Thymus (tissue), 11 donors: ENCODE results near the gene RIOX2. TPM values are rescaled to one million over a fixed set of nuclear protein-coding genes. Genes with fewer than 3 reads are reported as not detected.

Experiments used
- DNase-seq, 9 donors: peaks; one replicate each; pipeline ENCODE4 v3.0.0-alpha.2; 2013; ENCODE audit warnings: low spot score in 9 of 9, low read depth in 6 of 9, missing footprints in 1 of 9
- H3K27ac ChIP-seq, 2 donors: one replicate each; pipeline ENCODE4 v1.5.1; 2013; ENCODE audit warnings: control low read depth in 1 of 2, low read depth in 1 of 2, low read length in 1 of 2, mild to moderate bottlenecking in 1 of 2, moderate library complexity in 1 of 2
- H3K27me3 ChIP-seq, 2 donors: one replicate each; pipeline ENCODE4 v1.5.1; 2013; ENCODE audit warnings: low read length in 1 of 2; ENCODE audit not compliant: control insufficient read depth in 2 of 2, insufficient read depth in 1 of 2
- H3K36me3 ChIP-seq, 2 donors: one replicate each; pipeline ENCODE4 v1.5.1; 2013; ENCODE audit warnings: low read length in 1 of 2, mild to moderate bottlenecking in 1 of 2, moderate library complexity in 1 of 2; ENCODE audit not compliant: control insufficient read depth in 2 of 2, insufficient read depth in 2 of 2
- H3K4me1 ChIP-seq, 2 donors: one replicate each; pipeline ENCODE4 v1.5.1; 2013; ENCODE audit warnings: low read length in 2 of 2; ENCODE audit not compliant: control insufficient read depth in 2 of 2, insufficient read depth in 2 of 2
- H3K4me3 ChIP-seq, 2 donors: one replicate each; pipeline ENCODE4 v1.5.1; 2013; ENCODE audit warnings: low read length in 2 of 2, control low read depth in 1 of 2, mild to moderate bottlenecking in 1 of 2
- H3K9me3 ChIP-seq, 2 donors: one replicate each; pipeline ENCODE4 v1.5.1; 2013; ENCODE audit warnings: low read length in 1 of 2, mild to moderate bottlenecking in 1 of 2; ENCODE audit not compliant: control insufficient read depth in 2 of 2, insufficient read depth in 1 of 2
- WGBS: extraction: QIAGEN DNeasy Blood & Tissue Kit; methylation state at CpG from one replicate; pipeline ENCODE4 v1.1.7; 2013; 5-methylcytosine and 5-hydroxymethylcytosine counted together
- polyA plus RNA-seq: library from polyadenylated mRNA; stranded (reverse); fragments of 200-250 nt; gene quantifications from one replicate; pipeline ENCODE4 v1.2.3, GENCODE V29; 2013
- total RNA-seq: library from RNA; stranded (reverse); fragments of 120-200 nt; gene quantifications from one replicate; pipeline ENCODE4 v1.2.4, GENCODE V29; 2013
- donor health status: healthy.

RIOX2 gene
- total and polyA plus RNA-seq, 2 donors: 16.9 to 26.2 TPM

- H3K27me3 ChIP-seq: no peaks in the 10 kb centered on the region
- H3K4me3 ChIP-seq: no peak overlapping the region
- no peaks in the 10 kb centered on the region for H3K9me3 ChIP-seq
- no peak for DNase-seq
- 96% methylated on average over 2 of the region's 2 CpGs for WGBS
- no peak overlapping the region for H3K27ac ChIP-seq
- peaks cover 0 to 7% of the 10 kb centered on the region in 2 donors for H3K4me1 ChIP-seq
- no peaks in the 10 kb centered on the region for H3K36me3 ChIP-seq
Measured at GRCh38 chr3:97994328-97994945, 22.2 kb upstream of the RIOX2 start.

GRCh38 chr3:97993526-97993925, 21.3 kb upstream of the RIOX2 start:
- H3K4me1 ChIP-seq: peaks cover 0 to 7% of the 10 kb centered on the region in 2 donors
- no peaks in the 10 kb centered on the region for H3K27me3 ChIP-seq
- 89% methylated on average over 2 of the region's 2 CpGs for WGBS
- H3K27ac ChIP-seq: no peak overlapping the region
- no peaks in the 10 kb centered on the region for H3K9me3 ChIP-seq
- H3K36me3 ChIP-seq: no peaks in the 10 kb centered on the region
- DNase-seq: no peak
- no peak overlapping the region for H3K4me3 ChIP-seq

- Histone ChIP-seq H3K4me1 (peaks cover 0 to 7% of the 10 kb centered on the region in 2 donors), H3K27me3 (no peaks in the 10 kb centered on the region), H3K36me3 (no peaks in the 10 kb centered on the region), H3K4me3 (no peak overlapping the region), H3K27ac (no peak overlapping the region), H3K9me3 (no peaks in the 10 kb centered on the region)
- WGBS: 92% methylated on average over 2 of the region's 2 CpGs
- no peak for DNase-seq
Measured at GRCh38 chr3:97992547-97993173, 20.4 kb upstream of the RIOX2 start.

- Histone ChIP-seq H3K4me3 (no peak overlapping the region), H3K27me3 (no peaks in the 10 kb centered on the region), H3K4me1 (peaks cover 0 to 7% of the 10 kb centered on the region in 2 donors), H3K9me3 (no peaks in the 10 kb centered on the region), H3K36me3 (no peaks in the 10 kb centered on the region), H3K27ac (no peak overlapping the region)
- DNase-seq: no peak
- WGBS: 59% methylated on average over 5 of the region's 5 CpGs
Measured at GRCh38 chr3:97991293-97991682, 19.1 kb upstream of the RIOX2 start.

- Histone ChIP-seq H3K27me3 (no peaks in the 10 kb centered on the region), H3K4me3 (no peak overlapping the region), H3K4me1 (peaks cover 0 to 7% of the 10 kb centered on the region in 2 donors), H3K9me3 (no peaks in the 10 kb centered on the region), H3K27ac (no peak overlapping the region), H3K36me3 (no peaks in the 10 kb centered on the region)
- no peak for DNase-seq
- WGBS: 75% methylated on average over 2 of the region's 2 CpGs
Measured at GRCh38 chr3:97990624-97991292, 18.5 kb upstream of the RIOX2 start.

- peaks cover 0 to 7% of the 10 kb centered on the region in 2 donors for H3K4me1 ChIP-seq
Measured at GRCh38 chr3:97988784-97989568, 16.7 kb upstream of the RIOX2 start.

GRCh38 chr3:97987306-97987705, 15.1 kb upstream of the RIOX2 start:
- Histone ChIP-seq H3K27me3 (no peaks in the 10 kb centered on the region), H3K36me3 (no peaks in the 10 kb centered on the region), H3K4me3 (no peak overlapping the region), H3K4me1 (peaks cover 0 to 7% of the 10 kb centered on the region in 2 donors), H3K9me3 (no peaks in the 10 kb centered on the region), H3K27ac (no peak overlapping the region)
- DNase-seq: no peak
- WGBS: 94% methylated on average over 2 of the region's 2 CpGs

More at GRCh38 chr3:97988784-97989568, 16.7 kb upstream of the RIOX2 start:
- 98% methylated on average over 3 of the region's 3 CpGs for WGBS
- Histone ChIP-seq H3K27me3 (no peaks in the 10 kb centered on the region), H3K9me3 (no peaks in the 10 kb centered on the region), H3K36me3 (no peaks in the 10 kb centered on the region), H3K27ac (no peak overlapping the region), H3K4me3 (no peak overlapping the region)
- DNase-seq: no peak

- 76% methylated on average over 2 of the region's 2 CpGs for WGBS
Measured at GRCh38 chr3:97983933-97984491, 11.8 kb upstream of the RIOX2 start.

More at GRCh38 chr3:97983933-97984491, 11.8 kb upstream of the RIOX2 start:
- Histone ChIP-seq H3K9me3 (no peaks in the 10 kb centered on the region), H3K4me1 (no peaks in the 10 kb centered on the region), H3K27ac (no peak overlapping the region), H3K27me3 (no peaks in the 10 kb centered on the region), H3K4me3 (no peak overlapping the region), H3K36me3 (no peaks in the 10 kb centered on the region)
- no peak for DNase-seq
